AG20443 (cell line): ENCODE measurements around the gene TMEM100.
"Not testable (repeated sequence)": the region's sequence is repeated elsewhere in the genome, so short reads cannot be mapped to it uniquely, and the experiment has no call there.

Experiments used
- DNase-seq: peaks from one replicate; pipeline ENCODE4 v3.0.0; 2012; ENCODE audit warnings: low spot score, mixed read lengths

Gene TMEM100

DNA sequence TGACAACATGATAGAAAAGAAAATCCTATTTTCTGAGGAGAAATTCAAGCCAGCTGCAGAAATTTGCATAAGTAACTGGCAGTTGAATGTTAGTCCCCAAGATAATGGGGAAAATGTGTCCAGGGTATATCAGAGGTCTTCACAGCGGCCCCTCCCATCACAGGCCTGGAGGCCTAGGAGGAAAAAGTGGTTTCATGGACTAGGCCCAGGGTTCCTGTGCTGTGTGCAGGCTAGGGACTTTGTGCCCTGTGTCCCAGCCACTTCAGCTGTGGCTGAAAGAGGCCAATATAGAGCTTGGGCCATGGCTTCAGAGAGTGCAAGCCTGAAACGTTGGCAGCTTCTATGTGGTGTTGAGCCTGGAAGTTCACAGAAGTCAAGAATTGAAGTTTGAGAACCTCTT lies 35.6 kb downstream of the TMEM100 start:
- DNase-seq: no peak

DNA sequence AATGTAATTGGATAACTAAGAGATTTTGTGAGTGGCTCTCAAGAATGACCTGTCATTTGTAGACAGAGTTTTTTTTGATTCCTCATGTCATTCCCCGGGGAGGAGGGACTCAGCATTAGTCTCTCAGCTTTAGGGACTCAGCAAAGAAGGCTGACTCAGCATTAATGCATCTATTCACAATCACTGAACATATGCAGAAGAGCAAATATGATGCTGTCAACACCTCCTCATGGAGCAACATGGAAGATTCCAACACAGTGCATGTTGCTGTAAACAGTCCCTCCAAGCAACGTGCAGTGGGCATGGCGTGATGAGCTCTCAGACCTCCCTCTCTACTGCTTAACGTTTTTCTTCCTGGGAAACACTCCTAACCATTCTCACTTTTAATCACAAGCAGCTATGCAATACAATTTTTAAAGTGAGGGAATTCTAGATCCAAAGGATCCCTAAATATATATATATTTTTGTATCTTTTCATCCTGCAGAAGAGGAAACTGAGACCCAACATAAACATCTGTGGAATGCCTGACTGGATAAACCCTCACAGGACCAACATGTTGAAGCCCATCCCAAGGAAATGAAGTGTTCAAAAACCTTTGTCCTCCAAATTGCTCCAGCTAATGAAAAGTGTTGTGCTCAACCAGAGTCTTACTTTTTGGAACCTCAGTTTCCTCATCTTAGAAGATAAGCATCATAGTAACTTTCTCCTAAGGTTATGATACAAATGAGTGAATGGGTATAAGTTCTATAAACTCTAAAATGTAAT lies 38.9 kb downstream of the TMEM100 start:
- no peak for DNase-seq

DNA sequence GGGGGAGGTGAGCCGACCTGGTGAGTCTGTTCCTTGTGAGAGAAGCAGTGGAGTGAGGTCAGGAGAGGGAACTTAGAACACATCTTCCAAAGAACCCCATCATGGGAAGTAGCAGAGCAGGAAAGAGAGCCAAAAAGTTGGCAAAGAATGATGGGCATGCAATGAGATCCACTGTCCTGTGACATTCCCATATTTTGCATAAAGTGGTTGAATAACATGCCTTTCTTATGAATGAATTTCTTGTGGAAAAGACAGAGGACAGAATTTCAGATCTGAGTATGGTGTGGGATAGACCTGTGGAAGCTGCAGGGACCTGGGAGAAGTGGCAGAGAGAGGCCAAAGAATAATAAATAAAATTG lies 41.3 kb downstream of the TMEM100 start:
- DNase-seq: no peak

- DNase-seq: no peak
These were observed 41.9 kb downstream of the TMEM100 start for GRCh38 chr17:55680686-55681341.

GRCh38 chr17:55677446-55677845 lies 45.2 kb downstream of the TMEM100 start:
- no peak for DNase-seq

DNA sequence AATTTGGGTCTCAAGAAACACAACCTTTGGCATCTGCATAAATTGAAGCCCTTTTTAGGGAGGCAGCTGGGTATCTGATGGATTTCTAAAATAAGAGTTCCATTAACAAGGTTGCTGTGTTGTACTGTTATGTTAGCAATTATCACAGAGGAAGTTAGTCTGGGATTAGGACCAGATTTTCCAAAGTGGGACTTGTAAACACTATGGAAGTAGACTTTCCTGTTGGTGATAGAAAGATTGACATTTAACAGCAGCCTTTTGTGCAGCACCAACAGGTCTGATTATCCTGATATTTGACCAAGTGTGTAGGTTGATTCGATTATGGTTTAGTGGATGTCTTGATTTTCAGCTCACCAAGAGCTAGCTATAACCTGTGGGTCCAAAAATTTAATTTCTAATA lies 46.4 kb downstream of the TMEM100 start:
- DNase-seq: no peak

DNA sequence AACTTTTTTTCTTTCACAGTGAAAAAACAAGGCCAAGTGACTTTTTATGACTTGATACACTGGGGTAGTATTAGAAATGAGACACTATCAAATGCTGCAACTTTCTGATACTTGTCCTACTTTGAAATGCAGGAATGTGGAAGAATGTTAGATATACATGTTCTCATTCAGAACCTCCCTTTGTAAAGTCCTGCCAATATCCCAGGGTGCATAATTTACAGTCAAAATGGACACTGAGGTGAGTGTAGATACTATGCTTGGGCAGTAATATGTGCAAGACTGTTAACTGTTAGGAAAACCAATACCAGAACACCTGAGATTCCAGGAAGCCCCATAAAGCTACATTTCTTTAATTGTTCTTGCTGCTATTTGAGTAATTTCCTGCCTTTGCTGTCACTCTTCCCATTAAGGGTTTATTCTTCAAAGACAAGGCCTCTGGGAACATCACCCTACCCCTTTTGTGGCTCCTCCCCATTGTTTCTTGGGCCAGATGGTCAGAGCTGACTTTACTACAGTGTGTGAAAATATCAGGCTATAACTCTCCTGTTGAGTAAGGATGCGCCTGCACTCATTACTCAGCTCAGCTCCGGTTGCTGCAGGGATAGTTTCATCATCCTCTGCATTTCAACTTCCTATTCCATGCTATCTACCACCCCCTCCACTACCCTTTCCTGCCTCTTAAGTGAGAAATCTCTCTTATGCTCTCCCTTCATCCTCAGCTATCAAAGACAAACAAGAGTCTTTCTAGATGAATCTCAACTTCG lies 48.7 kb downstream of the TMEM100 start:
- DNase-seq: no peak

- no peak for DNase-seq
These were observed 49.8 kb downstream of the TMEM100 start for GRCh38 chr17:55672585-55673501.

GRCh38 chr17:55672010-55672409 lies 50.7 kb downstream of the TMEM100 start:
- not testable (repeated sequence) for DNase-seq
